NCI-H146 (cell line): ENCODE measurements around the gene SS18.
"Not testable (repeated sequence)": the region's sequence is repeated elsewhere in the genome, so short reads cannot be mapped to it uniquely, and the experiment has no call there.

Experiments
- DNase-seq: peaks from one replicate; lab custom pipeline; 2025; lab: John Stamatoyannopoulos, UW

The SS18 gene

DNA sequence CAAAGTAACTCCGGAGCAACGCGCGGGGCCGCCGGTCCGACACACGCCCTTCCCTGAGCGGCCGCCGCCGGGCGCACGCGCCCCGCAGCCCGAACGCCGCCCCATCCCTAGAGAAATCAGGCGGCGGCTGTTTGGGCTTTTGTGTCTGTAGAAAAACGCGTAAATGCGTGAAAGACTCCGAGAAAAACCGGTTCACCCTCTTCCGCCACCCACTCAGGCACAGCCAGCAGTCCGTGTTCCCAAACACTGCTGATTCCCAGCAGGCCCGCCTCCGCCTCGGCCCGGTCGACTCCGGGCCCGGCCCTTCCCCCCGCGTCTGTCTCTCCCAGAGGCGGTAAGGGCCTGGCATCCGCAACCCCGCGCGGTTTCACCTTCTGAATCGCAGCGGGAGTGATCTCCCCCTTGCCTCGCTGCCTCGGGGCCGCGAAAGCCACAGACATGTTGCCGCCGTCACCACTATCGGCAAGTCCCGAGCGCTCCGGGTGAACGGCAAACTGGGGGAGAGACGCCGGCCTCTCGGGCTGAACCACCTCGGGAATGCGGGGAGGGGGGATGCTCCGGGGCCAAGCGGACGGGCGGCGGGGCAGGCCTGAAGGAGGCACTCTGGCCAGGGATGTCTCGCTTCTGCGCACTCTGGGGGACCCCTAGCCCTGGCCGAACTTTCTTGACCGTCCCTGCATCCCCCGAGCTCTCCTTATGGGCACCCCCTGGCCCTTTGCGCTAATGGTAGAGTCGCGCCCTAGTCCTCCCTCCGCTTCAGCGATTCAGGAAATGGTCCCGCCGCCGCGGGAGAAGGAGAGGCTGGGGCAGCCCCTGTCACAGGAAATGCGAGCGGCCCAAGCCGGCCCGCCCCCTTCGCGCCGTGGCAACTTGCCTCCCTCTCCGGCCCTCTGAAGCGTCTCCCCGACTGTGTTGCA lies at the start of gene SS18:
Gene SS18 (minus strand): TSS at position 484 of the 917 bp plus-strand sequence. CDS start 44 bp downstream, at position 440.
- peak; percentile 96 for DNase-seq

- no peak for DNase-seq
These were observed 45.1 kb upstream of the SS18 start for GRCh38 chr18:26135548-26135947.

DNA sequence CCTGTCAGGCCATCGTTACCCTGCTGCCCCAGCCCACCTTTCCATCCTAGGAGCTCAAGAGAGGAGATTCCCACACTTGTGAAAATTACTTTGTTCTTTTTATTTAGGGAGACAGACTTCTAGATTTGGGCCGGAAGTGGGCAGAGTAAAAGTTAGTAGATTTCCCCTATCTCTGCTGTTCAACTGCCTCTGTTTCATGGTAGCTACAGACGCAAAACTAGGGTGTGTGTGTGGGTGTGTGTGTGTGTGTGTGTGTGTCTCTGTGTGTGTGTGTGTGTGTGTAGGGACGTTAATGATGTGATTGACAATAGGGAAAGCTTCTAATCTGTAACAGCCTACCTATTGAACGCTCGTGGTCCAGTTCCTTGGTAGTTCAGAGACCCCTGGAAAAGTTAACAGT lies 43.7 kb upstream of the SS18 start:
- DNase-seq = no peak

DNA sequence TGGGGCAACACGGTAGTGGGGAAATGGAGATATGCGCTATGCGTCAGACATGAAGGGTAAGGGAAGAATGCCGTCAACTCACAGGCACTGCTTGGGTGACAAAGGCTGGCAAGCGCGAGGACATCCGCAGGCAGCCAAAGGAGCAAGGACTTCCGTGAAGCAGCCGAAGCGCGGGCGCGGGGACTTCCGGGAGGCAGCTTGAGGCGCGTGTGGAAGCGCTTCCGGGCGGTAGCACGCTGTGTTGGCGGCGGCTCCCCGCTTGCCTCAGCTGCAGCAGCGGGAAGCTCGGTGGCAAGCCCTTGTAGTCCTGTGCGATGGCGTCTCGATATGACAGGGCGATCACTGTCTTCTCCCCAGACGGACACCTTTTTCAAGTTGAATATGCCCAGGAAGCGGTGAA lies 43.2 kb upstream of the SS18 start, which contains the start of gene PSMA8:
Gene PSMA8 (plus strand): TSS at position 218 of the 400 bp plus-strand sequence. CDS start 97 bp downstream, at position 315.
- DNase-seq = no peak

DNA sequence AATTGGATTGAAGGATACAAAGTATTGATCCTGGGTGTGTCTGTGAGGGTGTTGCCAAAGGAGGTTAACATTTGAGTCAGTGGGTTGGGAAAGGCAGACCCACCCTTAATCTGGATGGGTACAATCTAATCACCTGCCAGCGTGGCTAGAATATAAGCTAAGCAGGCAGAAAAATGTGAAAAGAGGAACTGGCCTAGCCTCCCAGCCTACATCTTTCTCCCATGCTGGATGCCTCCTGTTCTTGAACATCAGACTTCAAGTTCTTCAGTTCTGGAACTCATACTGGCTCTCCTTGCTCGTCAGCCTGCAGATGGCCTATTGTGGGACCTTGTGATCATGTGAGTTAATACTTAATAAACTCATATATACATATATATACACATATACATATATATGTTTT lies 37.8 kb upstream of the SS18 start:
- DNase-seq = not testable (repeated sequence)

- no peak for DNase-seq
These were observed 37.4 kb upstream of the SS18 start for GRCh38 chr18:26127786-26128185.

DNA sequence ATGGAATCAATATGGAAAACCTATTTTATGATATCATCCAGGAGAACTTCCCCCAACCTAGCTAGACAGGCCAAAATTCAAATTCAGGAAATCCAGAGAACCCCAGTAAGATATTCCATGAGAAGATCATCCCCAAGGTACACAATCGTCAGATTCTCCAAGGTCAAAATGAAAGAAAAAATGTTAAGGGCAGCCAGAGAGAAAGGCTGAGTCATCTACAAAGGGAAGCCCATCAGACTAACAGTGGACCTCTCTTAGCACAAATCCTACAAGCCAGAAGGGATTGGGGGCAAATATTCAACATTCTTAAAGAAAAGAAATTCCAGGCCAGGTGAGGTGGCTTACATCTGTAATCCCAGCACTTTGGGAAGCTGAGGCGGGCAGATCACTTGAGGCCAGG lies 31.6 kb upstream of the SS18 start:
- DNase-seq = not testable (repeated sequence)

GRCh38 chr18:26121476-26121875 lies 31.1 kb upstream of the SS18 start:
- DNase-seq = no peak

- no peak for DNase-seq
These were observed 28.8 kb upstream of the SS18 start for GRCh38 chr18:26119246-26119645.

DNA sequence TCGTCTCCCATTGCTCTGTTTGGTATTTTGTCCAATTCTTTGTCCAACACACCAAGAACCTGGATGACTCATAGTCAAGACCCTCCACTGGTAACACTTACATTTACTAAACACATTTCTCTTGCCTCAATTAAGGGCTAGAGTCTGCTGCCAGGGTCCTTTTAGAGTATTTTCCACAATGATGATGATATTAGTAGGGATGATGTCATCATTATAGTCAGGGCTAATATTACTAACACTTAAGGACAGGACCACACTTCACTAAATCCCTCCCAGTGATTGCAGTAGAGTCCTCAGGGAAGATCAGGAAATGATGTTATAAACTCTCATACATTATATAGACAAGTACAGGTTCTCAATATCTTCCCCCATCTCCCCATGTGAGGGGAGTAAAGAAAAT lies 13.6 kb upstream of the SS18 start:
- no peak for DNase-seq

DNA sequence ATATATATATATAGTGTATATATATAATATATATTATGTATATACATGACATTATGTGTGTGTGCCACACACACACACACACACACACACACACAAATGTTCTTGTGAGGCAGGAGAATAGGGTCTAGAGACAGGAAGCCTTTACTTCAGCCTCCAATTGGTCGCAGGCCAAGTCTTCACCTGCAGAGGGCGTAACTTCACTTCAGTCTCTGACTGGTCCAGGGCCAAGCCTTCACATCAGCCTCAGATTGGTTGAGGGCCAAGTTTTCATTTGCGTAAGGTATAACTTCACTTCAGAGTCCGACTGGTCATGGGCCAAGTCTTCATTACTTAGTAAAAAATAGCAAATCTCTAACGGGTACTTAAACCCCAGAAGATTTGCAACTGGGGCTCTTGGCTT lies 13.2 kb upstream of the SS18 start:
- DNase-seq = no peak

GRCh38 chr18:26097563-26097962 lies 7.2 kb upstream of the SS18 start:
- DNase-seq = no peak

- no peak for DNase-seq
These were observed 6.4 kb upstream of the SS18 start for GRCh38 chr18:26096852-26097251.

DNA sequence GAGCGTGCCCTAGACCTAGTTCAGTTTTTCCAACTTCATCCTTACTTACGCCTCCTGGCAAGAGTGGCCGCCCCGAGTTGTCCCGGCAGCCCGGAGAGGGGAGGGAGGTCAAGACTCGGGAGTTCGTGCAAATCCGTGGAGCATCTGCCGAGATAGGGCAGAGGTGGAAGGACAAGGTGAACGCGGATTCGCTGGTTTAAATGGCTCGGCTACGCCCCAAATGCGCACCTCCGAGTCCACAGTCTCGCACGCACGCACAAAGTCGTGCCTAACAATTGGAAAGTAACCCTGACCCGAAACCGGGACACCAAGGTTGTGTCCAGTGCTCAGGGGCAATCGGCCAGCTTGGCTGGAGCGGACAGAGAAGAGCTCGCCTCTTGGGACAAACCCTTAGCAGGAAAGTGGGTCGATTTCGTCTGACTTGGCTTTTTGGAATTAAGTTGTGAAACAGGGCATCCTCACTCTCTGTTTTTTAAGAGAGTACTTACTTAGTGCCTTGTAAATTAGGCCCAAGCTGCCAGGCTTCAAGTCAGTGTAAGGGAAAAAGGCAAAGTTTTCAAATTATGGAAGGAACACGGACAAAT lies 726 bp upstream of the SS18 start:
- DNase-seq = peak; percentile 88

DNA sequence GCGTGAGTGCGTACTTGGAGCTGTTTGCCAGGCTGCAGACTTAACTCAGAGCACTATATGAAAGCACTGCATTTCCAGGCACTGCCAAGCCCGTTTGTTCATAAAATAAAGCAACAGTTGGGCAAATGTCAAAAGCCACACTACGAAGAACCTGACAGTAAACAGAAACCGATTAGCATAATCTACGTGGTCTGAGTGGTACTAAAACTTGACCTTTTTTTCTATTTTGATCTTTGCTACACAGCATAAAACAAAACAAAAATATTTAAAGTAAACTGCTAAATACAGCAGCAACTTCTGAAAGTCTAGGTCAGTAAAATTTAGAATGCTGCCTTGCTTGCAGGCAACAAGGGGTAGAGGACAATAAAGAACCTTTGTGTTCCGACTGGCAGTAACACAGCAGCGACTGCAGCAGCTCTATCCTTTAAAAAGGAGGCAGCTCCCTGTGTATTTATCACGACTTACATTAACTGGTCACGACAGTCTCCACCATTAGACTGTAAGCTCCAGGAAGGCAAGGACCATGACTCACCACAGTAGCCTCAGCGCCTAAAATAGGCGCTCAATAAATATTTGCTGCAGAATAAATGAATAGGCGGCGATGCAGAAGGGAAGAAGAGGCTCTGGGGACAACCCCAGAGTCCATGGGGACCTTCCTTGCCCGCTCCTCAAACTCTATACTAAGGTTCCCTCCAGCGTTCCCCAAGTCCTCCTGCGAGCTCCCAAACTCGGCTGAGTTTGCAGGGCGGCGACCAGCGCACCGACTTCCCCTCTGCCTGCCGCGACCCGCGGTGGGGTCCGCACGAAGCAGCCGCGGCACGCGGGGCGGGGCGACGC lies 902 bp downstream of the SS18 start:
- peak; percentile 13 for DNase-seq

- DNase-seq = no peak
These were observed 1.9 kb downstream of the SS18 start for GRCh38 chr18:26088487-26088886.

DNA sequence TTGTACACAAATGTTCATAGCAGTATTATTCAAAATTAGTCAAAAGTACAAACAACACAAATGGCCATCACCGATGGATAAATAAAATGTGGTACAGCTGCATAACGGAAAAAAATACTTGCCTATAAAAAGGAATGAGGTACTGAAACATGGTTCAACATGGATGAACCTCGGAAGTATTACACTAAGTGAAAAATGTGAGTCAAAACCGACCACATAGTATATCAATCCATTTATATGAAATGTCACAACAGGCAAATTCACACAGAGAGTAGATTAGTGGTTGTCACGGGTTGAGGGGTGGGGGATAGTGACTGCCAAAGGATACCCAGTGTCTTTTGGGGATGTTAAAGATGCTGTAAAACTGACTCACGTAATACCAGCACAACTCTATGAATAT lies 3.5 kb downstream of the SS18 start:
- DNase-seq = no peak

DNA sequence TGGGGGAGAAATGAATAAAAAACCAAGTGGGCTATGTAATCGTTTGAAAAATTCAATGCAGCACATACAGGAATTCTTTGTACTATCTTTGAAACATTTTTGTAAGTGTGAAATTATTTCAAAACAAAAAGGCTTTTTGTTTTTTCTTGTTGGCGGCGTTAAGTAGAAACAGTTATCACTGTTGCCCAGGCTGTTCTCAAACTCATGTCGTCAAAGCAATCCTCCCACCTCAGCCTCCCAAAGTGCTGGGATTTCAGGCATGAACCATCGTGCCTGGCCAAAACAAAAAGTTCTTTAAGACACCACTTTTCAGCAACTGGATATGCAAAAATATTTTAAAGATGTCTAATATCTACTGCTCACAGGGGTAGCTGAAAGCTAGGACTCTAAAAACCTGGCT lies 5.4 kb downstream of the SS18 start:
- no peak for DNase-seq

DNA sequence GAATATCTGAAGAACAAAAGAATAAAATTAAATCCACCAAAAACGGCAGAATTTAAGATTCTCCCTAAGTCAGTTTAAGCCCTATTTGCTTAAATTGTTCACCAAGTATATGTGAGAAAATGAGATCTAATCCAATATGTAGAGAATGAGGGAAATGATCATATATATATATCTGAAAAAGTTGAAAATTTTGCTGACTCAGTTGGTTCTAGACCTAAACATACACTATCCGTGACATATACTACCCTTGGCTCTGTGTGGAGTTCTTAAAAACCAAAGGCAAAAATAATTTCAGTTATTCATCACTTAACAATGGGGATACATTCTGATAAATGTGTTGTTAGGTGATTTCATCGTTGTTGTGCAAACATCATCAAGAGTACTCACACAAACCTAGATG lies 7.3 kb downstream of the SS18 start:
- no peak for DNase-seq

- no peak for DNase-seq
These were observed 7.9 kb downstream of the SS18 start for GRCh38 chr18:26082475-26082874.

- DNase-seq = no peak
These were observed 16.2 kb downstream of the SS18 start for GRCh38 chr18:26074246-26074645.

DNA sequence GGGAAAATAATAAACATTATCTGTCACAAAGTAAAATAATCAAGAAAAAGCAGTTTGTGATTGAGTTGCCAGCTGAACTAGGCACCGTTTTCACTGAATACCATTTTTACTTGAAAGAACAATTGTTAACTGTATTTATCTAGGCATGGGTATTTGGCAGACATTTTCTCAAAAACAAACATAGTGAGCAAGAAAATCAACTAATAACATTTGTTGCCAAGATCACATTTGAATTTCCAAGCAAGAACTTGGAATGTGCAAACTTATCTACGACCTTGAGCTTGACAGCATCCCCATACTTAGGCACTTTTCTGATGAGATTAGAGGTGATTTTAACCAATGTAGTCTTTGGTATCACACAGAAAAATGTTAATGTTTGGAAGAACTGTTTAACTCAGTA lies 16.7 kb downstream of the SS18 start:
- no peak for DNase-seq

DNA sequence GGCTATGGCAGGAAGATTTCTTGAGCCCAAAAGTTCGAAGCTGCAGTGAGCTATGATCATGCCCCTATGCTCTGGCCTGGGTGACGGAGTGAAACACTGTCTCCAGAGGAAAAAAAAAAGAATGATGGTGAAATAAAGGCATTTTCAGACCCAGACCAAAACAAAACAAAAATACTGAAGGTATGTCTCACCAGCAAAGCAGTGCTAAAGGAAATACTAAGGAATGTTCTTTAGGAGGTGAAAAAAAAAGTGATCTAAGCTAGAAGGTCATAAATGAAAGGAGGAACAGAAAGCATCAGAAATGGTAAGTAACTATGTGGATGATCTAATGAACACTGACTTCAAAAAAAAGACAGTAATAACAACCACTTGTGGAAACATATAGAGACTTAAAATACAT lies 18.7 kb downstream of the SS18 start:
- DNase-seq = no peak
